SU-DHL-6 (cell line): ENCODE results near the gene SUSD2.

Source experiments
- CTCF ChIP-seq: fragments of 200-600 bp; sonication (generic); IDR thresholded peaks from one replicate; pipeline ENCODE4 v1.5.1; 2017; ENCODE audit warnings: antibody characterized with exemption, mild to moderate bottlenecking, low read length, moderate library complexity; ENCODE audit not compliant: insufficient read depth, poor library complexity, severe bottlenecking
- EZH2phosphoT487 ChIP-seq: fragments of 200-600 bp; sonication (generic), shearing (Covaris generic); conservative IDR thresholded peaks from 2 replicates; pipeline ENCODE4 v1.6.1; 2018; ENCODE audit warnings: mild to moderate bottlenecking, antibody characterized with exemption, low read length, moderate library complexity, mixed read lengths

GRCh38 chr22:24157822-24158135, 23.5 kb upstream of the SUSD2 start:
- TF ChIP-seq CTCF (no peak), EZH2phosphoT487 (no peak)
